Suprapubic skin (tissue), 3 donors: ENCODE measurements around the gene RSRC1.

Source experiments
- POLR2A ChIP-seq, 2 donors: fragments of 450-650 bp; IDR thresholded peaks; one replicate each; pipeline ENCODE4 v1.6.1; 2017; ENCODE audit warnings: antibody characterized with exemption in 2 of 2, mild to moderate bottlenecking in 2 of 2, moderate library complexity in 2 of 2
- TF ChIP-seq, protein P1 (sequence below), 2 donors: fragments of 200-600 bp in 1 of 2; fragments of 450-650 bp in 1 of 2; sonication (generic) in 1 of 2; IDR thresholded peaks; one replicate each; pipeline ENCODE4 v1.5.1; 2016 to 2019; ENCODE audit warnings: antibody characterized with exemption in 2 of 2, mild to moderate bottlenecking in 1 of 2, moderate library complexity in 1 of 2

DNA sequence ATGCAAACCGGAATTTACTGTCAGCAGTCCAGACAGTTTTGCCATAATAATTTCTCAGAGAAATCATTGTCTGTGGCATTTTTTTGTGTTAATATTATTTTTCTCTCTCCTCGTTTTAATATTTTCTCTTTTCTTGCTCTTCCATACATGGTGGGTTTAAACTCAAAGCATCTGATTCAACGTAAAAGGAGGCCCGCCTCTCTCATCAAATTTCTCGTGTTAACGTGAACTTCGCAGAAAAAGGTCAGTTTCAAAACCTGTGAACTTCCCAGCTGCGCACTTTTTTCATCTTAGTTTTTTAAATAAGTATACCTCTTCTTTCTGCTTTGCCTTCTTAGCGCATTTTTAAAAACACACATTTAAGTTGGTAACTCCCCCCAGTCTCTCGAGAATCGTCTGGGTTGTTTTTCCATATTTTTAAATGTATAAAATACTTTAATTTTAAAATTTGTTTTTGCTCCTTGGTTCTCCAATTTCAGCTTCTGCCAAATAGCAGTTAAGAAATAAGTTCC, 12.8 kb upstream of the RSRC1 start:
- TF ChIP-seq, protein P1, sequence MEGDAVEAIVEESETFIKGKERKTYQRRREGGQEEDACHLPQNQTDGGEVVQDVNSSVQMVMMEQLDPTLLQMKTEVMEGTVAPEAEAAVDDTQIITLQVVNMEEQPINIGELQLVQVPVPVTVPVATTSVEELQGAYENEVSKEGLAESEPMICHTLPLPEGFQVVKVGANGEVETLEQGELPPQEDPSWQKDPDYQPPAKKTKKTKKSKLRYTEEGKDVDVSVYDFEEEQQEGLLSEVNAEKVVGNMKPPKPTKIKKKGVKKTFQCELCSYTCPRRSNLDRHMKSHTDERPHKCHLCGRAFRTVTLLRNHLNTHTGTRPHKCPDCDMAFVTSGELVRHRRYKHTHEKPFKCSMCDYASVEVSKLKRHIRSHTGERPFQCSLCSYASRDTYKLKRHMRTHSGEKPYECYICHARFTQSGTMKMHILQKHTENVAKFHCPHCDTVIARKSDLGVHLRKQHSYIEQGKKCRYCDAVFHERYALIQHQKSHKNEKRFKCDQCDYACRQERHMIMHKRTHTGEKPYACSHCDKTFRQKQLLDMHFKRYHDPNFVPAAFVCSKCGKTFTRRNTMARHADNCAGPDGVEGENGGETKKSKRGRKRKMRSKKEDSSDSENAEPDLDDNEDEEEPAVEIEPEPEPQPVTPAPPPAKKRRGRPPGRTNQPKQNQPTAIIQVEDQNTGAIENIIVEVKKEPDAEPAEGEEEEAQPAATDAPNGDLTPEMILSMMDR (IDR thresholded peaks at IDR 0.05) = no peak
- no peak for TF ChIP-seq POLR2A (IDR thresholded peaks at IDR 0.05)
